Measurements from ENCODE around the gene CENPO. TPM values are rescaled to one million over a fixed set of nuclear protein-coding genes. Genes with fewer than 3 reads are reported as not detected.

CENPO gene
- polyA plus RNA-seq, 3 donors, result 1.6 to 2.6 (median 2.3) TPM

- H3K4me1 ChIP-seq (ENCODE audit: control insufficient read depth in 1 of 2, insufficient read depth in 2 of 2, low read length in 2 of 2), result no peaks in the 10 kb centered on the region
- no peak overlapping the region for H2AFZ ChIP-seq (ENCODE audit: insufficient read depth, low read depth, low read length, poor library complexity, severe bottlenecking)
- H3K27me3 ChIP-seq (ENCODE audit: control insufficient read depth in 2 of 2, insufficient read depth in 2 of 2, low read length in 2 of 2), result no peaks in the 10 kb centered on the region
- no peaks in the 10 kb centered on the region for H3K9me3 ChIP-seq (replicated peaks in 1 of 2; ENCODE audit: control insufficient read depth in 1 of 2, insufficient read depth in 1 of 2, low read length in 2 of 2)
- Mint-ChIP-seq H3K36me3 (peaks cover 23 to 24% of the 10 kb centered on the region in 2 donors), H3K4me3 (no peak overlapping the region), H3K27ac (peak overlapping the region in 2 of 7 donors; percentile 37 to 51), H3K27me3 (ENCODE audit: low read depth in 3 of 3) (peaks cover 0 to 5% (median 0%) of the 10 kb centered on the region in 3 donors), H3K9me3 (no peaks in the 10 kb centered on the region), H3K4me1 (peaks cover 1% of the 10 kb centered on the region)
- WGBS (ENCODE audit: insufficient coverage), result 96% methylated on average over 13 of the region's 13 CpGs
- no peak for TF ChIP-seq CTCF (IDR thresholded peaks at IDR 0.05)
- intact Hi-C loops (cut with micrococcal nuclease), result no loop called here
- H3K79me2 ChIP-seq (ENCODE audit: insufficient read depth, low read length), result no peaks in the 10 kb centered on the region
- H3K36me3 ChIP-seq (replicated peaks in 1 of 2; ENCODE audit: control insufficient read depth in 1 of 2, insufficient read depth in 2 of 2, low read length in 2 of 2), result no peaks in the 10 kb centered on the region
- H3K4me3 ChIP-seq (replicated peaks in 1 of 3; ENCODE audit: low read depth in 2 of 3, low read length in 3 of 3), result no peak overlapping the region
- H4K20me1 ChIP-seq (ENCODE audit: insufficient read depth, low read length), result no peaks in the 10 kb centered on the region
- no peak overlapping the region for H3K9ac ChIP-seq (ENCODE audit: insufficient read depth, low read length, poor library complexity, severe bottlenecking)
- no peak overlapping the region for H3K27ac ChIP-seq (ENCODE audit: low read depth in 1 of 2, low read length in 2 of 2)
- no peak overlapping the region for H3K4me2 ChIP-seq (replicated peaks; ENCODE audit: extremely low read depth, low read length, poor library complexity, severe bottlenecking)
- DNase-seq, result no peak
These were observed 65.8 kb downstream of the CENPO start for GRCh38 chr2:24858996-24859395.

- no peaks in the 10 kb centered on the region for H3K27me3 ChIP-seq (ENCODE audit: control insufficient read depth in 2 of 2, insufficient read depth in 2 of 2, low read length in 2 of 2)
- H2AFZ ChIP-seq (ENCODE audit: insufficient read depth, low read depth, low read length, poor library complexity, severe bottlenecking), result no peak overlapping the region
- H3K4me3 ChIP-seq (replicated peaks in 1 of 3; ENCODE audit: low read depth in 2 of 3, low read length in 3 of 3), result no peak overlapping the region
- 87% methylated on average over 10 of the region's 15 CpGs for WGBS (ENCODE audit: insufficient coverage)
- no peaks in the 10 kb centered on the region for H3K4me1 Mint-ChIP-seq
- H3K36me3 Mint-ChIP-seq, result peaks cover 18% of the 10 kb centered on the region in 2 donors
- DNase-seq, result no peak
- no peaks in the 10 kb centered on the region for H3K9me3 ChIP-seq (replicated peaks in 1 of 2; ENCODE audit: control insufficient read depth in 1 of 2, insufficient read depth in 1 of 2, low read length in 2 of 2)
- intact Hi-C loops (cut with micrococcal nuclease), result no loop called here
- H3K9ac ChIP-seq (ENCODE audit: insufficient read depth, low read length, poor library complexity, severe bottlenecking), result no peak overlapping the region
- H3K4me1 ChIP-seq (ENCODE audit: control insufficient read depth in 1 of 2, insufficient read depth in 2 of 2, low read length in 2 of 2), result no peaks in the 10 kb centered on the region
- no peak overlapping the region for H3K4me3 Mint-ChIP-seq
- no peak overlapping the region for H3K27ac Mint-ChIP-seq
- TF ChIP-seq CTCF (IDR thresholded peaks at IDR 0.05), result no peak
- no peaks in the 10 kb centered on the region for H3K36me3 ChIP-seq (replicated peaks in 1 of 2; ENCODE audit: control insufficient read depth in 1 of 2, insufficient read depth in 2 of 2, low read length in 2 of 2)
- H3K9me3 Mint-ChIP-seq, result no peaks in the 10 kb centered on the region
- H3K27ac ChIP-seq (ENCODE audit: low read depth in 1 of 2, low read length in 2 of 2), result no peak overlapping the region
- no peaks in the 10 kb centered on the region for H3K79me2 ChIP-seq (ENCODE audit: insufficient read depth, low read length)
- no peak overlapping the region for H3K4me2 ChIP-seq (replicated peaks; ENCODE audit: extremely low read depth, low read length, poor library complexity, severe bottlenecking)
- no peaks in the 10 kb centered on the region for H4K20me1 ChIP-seq (ENCODE audit: insufficient read depth, low read length)
- peaks cover 0 to 5% (median 0%) of the 10 kb centered on the region in 3 donors for H3K27me3 Mint-ChIP-seq (ENCODE audit: low read depth in 3 of 3)
These were observed 66.9 kb downstream of the CENPO start for GRCh38 chr2:24859968-24860600.
